Activated T-helper 2 cell treated with anti-CD3 and anti-CD28 coated beads, Interferon-gamma antibody, Interleukin-2, Interleukin-4, amounts not matched to agents 10 μg/mL and 5 μg/mL and 100 μg/mL, durations not matched to agents 14 hours and 24 hours and 36 hours (primary cell): Measurements from ENCODE around the gene SLC30A4. TPM values are rescaled to one million over a fixed set of nuclear protein-coding genes. Genes with fewer than 3 reads are reported as not detected.

Experiments
- DNase-seq: peaks from one replicate; pipeline ENCODE4 v3.0.0; 2021; ENCODE audit warnings: low spot score
- H3K27ac Mint-ChIP-seq: one replicate; pipeline ENCODE4 v1.8.0; 2021; ENCODE audit warnings: mixed read lengths
- H3K27me3 Mint-ChIP-seq: one replicate; pipeline ENCODE4 v1.8.0; 2021; ENCODE audit warnings: low read depth, mixed read lengths
- H3K36me3 Mint-ChIP-seq: one replicate; pipeline ENCODE4 v1.8.0; 2021; ENCODE audit warnings: low read depth, mixed read lengths
- H3K4me1 Mint-ChIP-seq: one replicate; pipeline ENCODE4 v1.8.0; 2021; ENCODE audit warnings: low read depth, mixed read lengths
- H3K4me3 Mint-ChIP-seq: one replicate; pipeline ENCODE4 v1.8.0; 2021; ENCODE audit warnings: low read depth, mild to moderate bottlenecking, moderate library complexity, mixed read lengths
- H3K9me3 Mint-ChIP-seq: one replicate; pipeline ENCODE4 v1.8.0; 2021; ENCODE audit warnings: mixed read lengths
- intact Hi-C: fragments of 100-400 bp; cut with micrococcal nuclease; formaldehyde crosslinking; loops from one replicate; pipeline ENCODE4 v1.15.1; 2023
- total RNA-seq: library from RNA; stranded (reverse); gene quantifications from 2 replicates; pipeline ENCODE4 v1.2.3, GENCODE V29; 2022

SLC30A4 gene, protein sequence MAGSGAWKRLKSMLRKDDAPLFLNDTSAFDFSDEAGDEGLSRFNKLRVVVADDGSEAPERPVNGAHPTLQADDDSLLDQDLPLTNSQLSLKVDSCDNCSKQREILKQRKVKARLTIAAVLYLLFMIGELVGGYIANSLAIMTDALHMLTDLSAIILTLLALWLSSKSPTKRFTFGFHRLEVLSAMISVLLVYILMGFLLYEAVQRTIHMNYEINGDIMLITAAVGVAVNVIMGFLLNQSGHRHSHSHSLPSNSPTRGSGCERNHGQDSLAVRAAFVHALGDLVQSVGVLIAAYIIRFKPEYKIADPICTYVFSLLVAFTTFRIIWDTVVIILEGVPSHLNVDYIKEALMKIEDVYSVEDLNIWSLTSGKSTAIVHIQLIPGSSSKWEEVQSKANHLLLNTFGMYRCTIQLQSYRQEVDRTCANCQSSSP
- total RNA-seq, result 0.74 and 1.0 TPM in 2 replicates

DNA sequence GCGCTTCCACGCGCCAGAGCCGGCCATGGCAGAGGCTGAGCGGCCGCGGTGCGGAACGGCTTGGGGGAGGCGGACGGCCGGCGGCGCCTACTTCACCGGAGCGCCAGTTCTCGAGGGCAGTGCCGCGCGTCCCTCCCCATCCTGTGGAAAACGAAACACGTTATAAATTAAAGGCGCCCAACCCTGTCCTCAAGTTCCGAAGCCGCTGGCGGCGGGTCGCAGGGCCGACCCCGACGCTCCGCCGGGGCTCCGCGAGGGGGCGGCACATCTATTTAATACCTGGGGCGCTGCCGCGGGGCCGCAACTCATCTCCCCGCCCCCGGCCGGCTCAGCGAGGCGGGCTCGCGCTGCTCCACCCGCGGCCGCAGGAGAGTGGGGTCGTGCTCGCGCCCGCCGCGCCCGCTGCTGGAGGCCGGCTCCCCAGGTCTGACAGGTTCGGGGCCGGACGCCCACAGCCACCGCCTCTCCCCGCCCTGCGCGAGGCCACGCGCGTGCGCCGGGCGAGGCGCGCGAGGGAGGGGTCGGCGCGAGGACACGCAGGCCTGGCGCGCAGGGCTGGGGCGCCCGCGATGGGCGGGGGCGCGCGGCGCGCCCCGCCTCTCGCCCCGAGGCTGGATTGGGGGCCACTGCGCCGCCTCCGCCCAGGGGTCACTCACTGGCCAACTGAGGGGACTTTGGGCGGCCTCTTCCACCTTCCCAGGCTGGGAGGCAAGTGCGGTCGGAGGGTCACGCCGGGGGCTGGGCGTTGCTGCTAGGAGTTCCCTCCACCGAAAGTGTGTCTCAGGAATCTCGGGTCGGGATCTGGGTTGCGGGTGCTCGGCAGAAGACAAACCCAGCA is at the start of gene SLC30A4:
SLC30A4 (minus strand) TSS at position 428 of the 838 bp plus-strand sequence; CDS start at position 27, 401 bp downstream.
- intact Hi-C loops, result loop anchor here (2.0 to 5.0 kb wide), 2 partner anchors 64 to 90 kb away; no protein-coding TSS in a partner anchor
- H3K27ac Mint-ChIP-seq, result peak within 1 kb of the TSS; percentile 45
- peak; percentile 53 for DNase-seq
- peaks cover 19% of the 10 kb centered on the region for H3K4me1 Mint-ChIP-seq
- peak within 1 kb of the TSS; percentile 89 for H3K4me3 Mint-ChIP-seq
- H3K36me3 Mint-ChIP-seq, result no peaks in the 10 kb centered on the region
- peaks cover 31% of the 10 kb centered on the region for H3K27me3 Mint-ChIP-seq
- no peaks in the 10 kb centered on the region for H3K9me3 Mint-ChIP-seq

DNA sequence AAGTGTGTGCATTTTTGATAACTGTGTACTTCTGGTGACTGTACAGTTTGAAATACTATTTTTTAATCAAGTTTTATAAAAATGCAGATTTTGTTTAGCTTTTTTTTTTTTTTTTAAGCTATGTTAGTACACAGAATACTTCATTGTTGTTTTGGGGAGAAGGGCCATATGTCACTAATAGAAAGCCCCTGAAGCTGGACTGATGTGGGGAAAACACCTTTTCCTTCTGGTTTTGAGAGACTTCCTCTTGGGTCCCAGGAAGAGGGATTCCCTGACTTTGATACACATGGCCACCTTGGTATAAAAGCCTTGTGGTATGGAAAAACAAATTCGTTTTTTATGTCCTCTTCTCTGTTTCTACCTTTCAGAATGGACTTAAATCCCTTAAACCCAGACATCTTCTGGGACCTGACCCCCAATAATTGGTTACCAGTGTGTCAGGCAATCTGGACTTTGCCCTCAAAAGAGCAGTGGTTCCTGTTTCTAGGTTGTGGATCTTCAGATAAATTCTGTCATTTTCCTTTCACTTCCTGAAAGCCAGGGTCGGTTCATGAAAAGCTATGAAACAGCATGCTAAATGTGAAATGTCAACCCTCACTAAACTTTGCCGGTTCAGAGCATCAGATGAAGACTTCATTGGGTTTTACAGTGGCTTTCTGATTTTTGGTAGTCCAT is 33.5 kb upstream of the SLC30A4 start:
- H3K4me3 Mint-ChIP-seq, result no peak overlapping the region
- DNase-seq, result no peak
- no peaks in the 10 kb centered on the region for H3K4me1 Mint-ChIP-seq
- H3K27me3 Mint-ChIP-seq, result peaks cover 35% of the 10 kb centered on the region
- intact Hi-C loops, result no loop called here
- no peaks in the 10 kb centered on the region for H3K36me3 Mint-ChIP-seq
- no peaks in the 10 kb centered on the region for H3K9me3 Mint-ChIP-seq
- H3K27ac Mint-ChIP-seq, result no peak overlapping the region

DNA sequence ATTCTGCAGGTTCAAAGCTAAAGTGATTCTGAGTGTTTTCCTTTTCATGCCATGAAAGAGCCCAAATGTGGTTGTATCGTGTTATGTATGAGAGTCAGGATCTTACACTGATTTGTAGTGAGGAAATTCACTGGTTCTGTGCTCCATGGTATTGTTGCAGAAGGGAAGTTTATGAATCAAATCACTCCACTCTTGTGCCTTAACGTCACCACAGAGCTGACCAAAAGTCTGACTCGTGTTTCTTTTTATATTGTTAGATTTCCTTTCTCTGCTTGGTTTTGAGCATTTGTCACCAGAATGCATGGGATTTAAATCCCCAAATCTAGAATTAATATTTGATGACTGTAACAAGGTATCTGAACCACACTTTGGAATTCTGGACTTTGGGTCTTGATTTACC is 29.1 kb upstream of the SLC30A4 start:
- no peak for DNase-seq
- intact Hi-C loops, result no loop called here
- Mint-ChIP-seq H3K27ac (no peak overlapping the region), H3K4me3 (no peak overlapping the region), H3K9me3 (no peaks in the 10 kb centered on the region), H3K4me1 (no peaks in the 10 kb centered on the region), H3K27me3 (peaks cover 25% of the 10 kb centered on the region), H3K36me3 (no peaks in the 10 kb centered on the region)

DNA sequence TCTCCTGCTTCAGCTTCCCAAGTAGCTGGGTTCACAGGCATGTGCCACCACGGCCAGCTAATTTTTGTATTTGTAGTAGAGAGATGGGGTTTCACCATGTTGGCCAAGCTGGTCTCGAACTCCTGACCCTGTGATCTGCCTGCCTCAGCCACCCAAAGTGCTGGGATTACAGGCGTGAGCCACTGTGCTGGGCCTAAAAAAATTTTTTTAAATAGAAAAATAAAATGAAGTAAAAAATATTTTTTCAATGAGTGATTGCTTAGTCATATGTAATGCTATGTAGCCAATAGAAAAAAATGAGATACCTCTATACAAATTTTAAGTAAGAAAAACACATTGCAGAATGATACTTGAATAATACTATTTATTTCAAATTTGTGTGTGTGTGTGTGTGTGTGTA is 27.9 kb upstream of the SLC30A4 start:
- Mint-ChIP-seq H3K4me1 (no peaks in the 10 kb centered on the region), H3K27me3 (peaks cover 17% of the 10 kb centered on the region), H3K4me3 (no peak overlapping the region), H3K27ac (no peak overlapping the region), H3K9me3 (no peaks in the 10 kb centered on the region), H3K36me3 (no peaks in the 10 kb centered on the region)
- no peak for DNase-seq
- intact Hi-C loops, result no loop called here

DNA sequence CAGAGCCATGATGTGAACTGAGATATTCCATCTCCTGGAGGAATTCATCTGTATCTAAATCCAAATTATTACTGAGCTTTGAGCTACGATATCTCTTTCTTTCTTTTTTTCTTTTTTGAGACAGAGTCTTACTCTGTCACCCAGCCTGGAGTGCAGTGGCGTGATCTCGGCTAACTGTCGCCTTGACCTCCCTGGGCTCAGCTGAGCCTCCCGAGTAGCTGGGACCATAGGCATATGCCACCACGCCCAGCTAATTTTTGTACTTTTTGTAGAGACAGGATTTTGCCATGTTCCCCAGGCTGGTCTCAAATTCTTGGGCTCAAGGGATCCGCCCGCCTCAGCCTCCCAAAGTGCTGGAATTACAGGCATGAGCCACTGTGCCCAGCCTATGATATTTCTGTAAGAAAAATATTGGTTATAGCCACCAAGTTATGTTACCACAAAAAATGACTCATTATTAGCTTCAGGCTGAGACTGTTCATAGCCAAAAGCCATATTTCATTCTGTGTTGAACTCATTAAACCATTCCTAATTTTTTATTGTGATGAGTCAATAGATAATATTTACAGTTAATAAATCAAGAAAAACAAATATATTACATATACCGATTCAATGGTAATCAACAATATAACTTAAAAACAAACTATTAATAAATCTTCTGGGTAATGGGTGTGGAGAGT is 27.1 kb upstream of the SLC30A4 start:
- Mint-ChIP-seq H3K4me3 (no peak overlapping the region), H3K36me3 (no peaks in the 10 kb centered on the region), H3K4me1 (no peaks in the 10 kb centered on the region), H3K27ac (no peak overlapping the region), H3K9me3 (no peaks in the 10 kb centered on the region), H3K27me3 (peaks cover 15% of the 10 kb centered on the region)
- no peak for DNase-seq
- intact Hi-C loops, result no loop called here

DNA sequence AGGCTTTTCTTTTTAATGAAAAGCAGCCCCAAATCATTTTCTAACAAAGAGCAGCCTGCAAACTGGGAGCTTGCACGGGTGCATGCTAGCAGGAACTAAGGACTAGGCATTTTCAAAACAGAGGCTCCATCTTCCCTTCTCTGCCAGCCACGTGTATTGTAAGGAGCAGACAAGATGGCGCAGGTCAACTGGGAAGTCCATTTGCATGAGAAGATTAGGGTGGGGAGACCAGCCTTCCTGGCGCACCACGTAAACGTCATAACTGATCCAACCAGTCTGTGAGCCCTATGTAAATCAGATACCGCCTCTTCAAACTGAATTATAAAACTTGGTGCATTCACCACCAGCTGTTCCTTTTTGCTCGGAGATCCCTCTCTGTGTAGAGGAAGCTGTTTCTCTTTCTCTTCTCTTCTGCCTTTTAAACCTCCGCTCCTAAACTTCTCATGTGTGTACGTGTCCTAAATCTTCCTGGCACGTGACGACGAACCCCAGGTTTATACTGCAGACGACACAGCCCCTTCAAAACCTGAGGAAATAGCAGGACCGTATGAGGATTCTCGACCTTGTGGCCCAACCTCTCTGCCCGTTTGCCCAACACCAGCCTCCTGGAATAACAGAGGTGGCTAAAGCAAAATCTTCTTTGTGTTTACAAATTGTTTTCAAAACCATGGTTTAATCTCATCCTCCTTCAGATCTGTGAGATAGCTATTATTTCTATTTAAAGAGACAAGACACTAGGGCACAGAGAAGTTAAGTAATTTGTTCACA is 26.4 kb upstream of the SLC30A4 start:
- Mint-ChIP-seq H3K27me3 (peaks cover 11% of the 10 kb centered on the region), H3K27ac (no peak overlapping the region), H3K4me1 (no peaks in the 10 kb centered on the region), H3K4me3 (no peak overlapping the region), H3K9me3 (no peaks in the 10 kb centered on the region), H3K36me3 (no peaks in the 10 kb centered on the region)
- intact Hi-C loops, result no loop called here
- DNase-seq, result no peak

DNA sequence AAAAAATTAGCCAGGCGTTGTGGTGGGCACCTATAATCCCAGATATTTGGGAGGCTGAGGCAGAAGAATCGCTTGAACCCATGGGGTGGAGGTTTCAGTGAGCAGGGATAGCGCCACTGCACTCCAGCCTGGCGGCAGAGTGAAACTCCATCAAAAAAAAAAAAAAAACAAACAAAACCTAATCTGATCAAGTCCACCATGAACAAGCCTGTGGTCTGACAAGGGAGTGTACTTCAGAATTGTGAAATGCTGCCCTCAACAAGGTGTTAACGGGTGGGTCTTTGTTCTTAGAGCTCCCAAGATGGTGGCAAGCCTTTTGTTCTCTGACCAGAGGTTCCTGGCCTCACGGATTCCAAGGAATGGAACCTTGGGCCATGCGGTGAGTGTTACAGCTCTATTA is 24.2 kb upstream of the SLC30A4 start:
- H3K27me3 Mint-ChIP-seq, result peaks cover 10% of the 10 kb centered on the region
- no peaks in the 10 kb centered on the region for H3K4me1 Mint-ChIP-seq
- no peak for DNase-seq
- intact Hi-C loops, result no loop called here
- no peak overlapping the region for H3K27ac Mint-ChIP-seq
- no peak overlapping the region for H3K4me3 Mint-ChIP-seq
- H3K9me3 Mint-ChIP-seq, result no peaks in the 10 kb centered on the region
- no peaks in the 10 kb centered on the region for H3K36me3 Mint-ChIP-seq

DNA sequence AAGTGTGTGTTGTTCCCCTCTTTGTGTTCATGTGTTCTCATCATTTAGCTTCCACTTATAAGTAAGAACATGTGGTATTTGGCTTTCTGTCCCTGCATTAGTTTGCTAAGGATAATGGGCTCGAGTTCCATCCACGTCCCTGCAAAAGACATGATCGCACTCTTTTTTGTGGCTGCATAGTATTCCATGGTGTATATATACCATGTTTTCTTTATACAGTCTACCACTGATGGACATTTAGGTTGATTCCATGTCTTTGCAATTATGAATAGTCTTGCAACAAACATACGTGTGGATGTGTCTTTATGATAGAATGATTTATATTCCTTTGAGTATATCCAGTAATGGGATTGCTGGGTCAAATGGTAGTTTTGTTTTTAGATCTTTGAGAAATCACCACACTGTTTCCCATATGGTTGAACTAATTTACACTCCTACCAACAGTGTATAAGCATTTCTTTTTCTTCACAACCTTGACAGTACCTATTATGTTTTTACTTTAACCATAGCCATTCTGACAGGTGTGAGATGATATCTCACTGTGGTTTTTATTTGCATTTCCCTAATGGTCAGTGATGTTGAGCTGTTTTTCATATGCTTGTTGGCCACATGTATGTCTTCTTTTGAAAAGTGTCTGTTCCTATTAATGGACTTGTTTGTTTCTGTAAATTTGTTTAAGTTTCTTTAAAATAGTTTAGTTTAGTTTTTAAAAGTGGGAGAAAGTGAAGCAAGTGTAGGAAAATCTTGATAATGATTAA is 21.9 kb upstream of the SLC30A4 start:
- intact Hi-C loops, result no loop called here
- no peaks in the 10 kb centered on the region for H3K9me3 Mint-ChIP-seq
- H3K36me3 Mint-ChIP-seq, result no peaks in the 10 kb centered on the region

DNA sequence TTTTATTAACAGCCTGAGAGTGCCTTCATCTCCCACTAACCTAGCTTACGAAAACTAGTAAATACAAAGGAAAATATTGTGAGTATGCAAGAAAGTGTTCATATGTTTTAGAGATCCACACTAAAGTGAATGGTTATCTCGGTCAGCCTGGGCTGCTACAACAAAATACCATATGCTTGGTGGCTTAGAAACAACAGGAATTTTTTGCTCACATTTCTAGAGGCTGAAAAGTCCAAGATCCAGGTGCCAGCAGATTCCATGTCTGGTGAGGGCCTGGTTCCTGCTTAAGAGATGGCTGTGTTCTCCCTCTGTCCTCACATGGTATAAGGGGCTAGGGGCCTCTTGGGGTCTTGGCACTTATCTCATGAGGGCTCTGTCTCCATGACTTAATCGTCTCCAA is 20.5 kb upstream of the SLC30A4 start:
- intact Hi-C loops, result no loop called here
- Mint-ChIP-seq H3K4me3 (no peak overlapping the region), H3K27me3 (peaks cover 5% of the 10 kb centered on the region), H3K9me3 (no peaks in the 10 kb centered on the region), H3K27ac (no peak overlapping the region), H3K36me3 (no peaks in the 10 kb centered on the region), H3K4me1 (no peaks in the 10 kb centered on the region)
- no peak for DNase-seq

More for the DNA sequence above, 21.9 kb upstream of the SLC30A4 start:
- H3K4me1 Mint-ChIP-seq, result no peaks in the 10 kb centered on the region
- peaks cover 7% of the 10 kb centered on the region for H3K27me3 Mint-ChIP-seq
- H3K27ac Mint-ChIP-seq, result no peak overlapping the region
- H3K4me3 Mint-ChIP-seq, result no peak overlapping the region
- no peak for DNase-seq

DNA sequence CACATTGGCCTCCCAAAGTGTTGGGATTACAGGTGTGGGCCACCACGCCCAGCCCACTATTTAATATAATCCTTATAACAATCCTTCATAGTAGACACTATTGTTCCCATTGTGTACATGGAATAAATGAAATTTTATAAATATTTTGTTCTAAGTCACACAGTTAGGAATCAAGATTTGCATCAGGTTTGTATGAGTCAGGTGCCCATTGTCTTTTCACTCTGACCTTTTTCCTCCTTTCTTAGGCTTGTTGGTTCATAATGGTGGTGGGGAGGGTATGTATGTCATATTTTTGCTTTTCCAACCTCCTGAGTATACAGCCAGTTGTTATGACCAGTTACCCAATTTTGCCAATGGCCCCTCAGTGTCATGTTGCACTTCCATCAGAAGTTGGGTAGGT is 18.0 kb upstream of the SLC30A4 start:
- H3K4me3 Mint-ChIP-seq, result no peak overlapping the region
- intact Hi-C loops, result no loop called here
- H3K9me3 Mint-ChIP-seq, result no peaks in the 10 kb centered on the region
- no peaks in the 10 kb centered on the region for H3K4me1 Mint-ChIP-seq
- DNase-seq, result no peak
- H3K27ac Mint-ChIP-seq, result no peak overlapping the region
- peaks cover 9% of the 10 kb centered on the region for H3K27me3 Mint-ChIP-seq
- H3K36me3 Mint-ChIP-seq, result no peaks in the 10 kb centered on the region

DNA sequence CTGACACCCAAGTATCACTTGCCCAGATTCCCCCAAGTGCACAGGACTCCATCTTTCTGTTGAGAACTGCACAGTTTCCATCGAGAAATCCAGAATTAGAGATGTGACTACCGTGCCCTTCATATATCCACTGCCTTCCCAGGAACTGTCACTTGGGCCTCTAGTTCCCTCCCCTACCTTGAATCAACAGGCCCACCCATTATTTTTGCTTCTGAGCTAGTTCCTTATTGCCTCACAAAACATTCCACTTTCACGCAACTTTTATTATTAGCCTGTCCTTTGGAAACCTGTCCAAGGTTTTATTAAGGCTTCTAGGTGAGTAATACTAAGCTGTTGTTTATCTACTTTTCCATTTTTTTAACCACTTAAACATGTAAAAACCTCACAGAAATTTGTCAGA is 17.1 kb upstream of the SLC30A4 start:
- intact Hi-C loops, result no loop called here

More for the DNA sequence above, 17.1 kb upstream of the SLC30A4 start:
- DNase-seq, result no peak
- Mint-ChIP-seq H3K4me1 (no peaks in the 10 kb centered on the region), H3K36me3 (no peaks in the 10 kb centered on the region), H3K4me3 (no peak overlapping the region), H3K9me3 (no peaks in the 10 kb centered on the region), H3K27ac (no peak overlapping the region), H3K27me3 (peaks cover 9% of the 10 kb centered on the region)
